ENCODE data around the gene VEPH1.

Gene VEPH1

DNA sequence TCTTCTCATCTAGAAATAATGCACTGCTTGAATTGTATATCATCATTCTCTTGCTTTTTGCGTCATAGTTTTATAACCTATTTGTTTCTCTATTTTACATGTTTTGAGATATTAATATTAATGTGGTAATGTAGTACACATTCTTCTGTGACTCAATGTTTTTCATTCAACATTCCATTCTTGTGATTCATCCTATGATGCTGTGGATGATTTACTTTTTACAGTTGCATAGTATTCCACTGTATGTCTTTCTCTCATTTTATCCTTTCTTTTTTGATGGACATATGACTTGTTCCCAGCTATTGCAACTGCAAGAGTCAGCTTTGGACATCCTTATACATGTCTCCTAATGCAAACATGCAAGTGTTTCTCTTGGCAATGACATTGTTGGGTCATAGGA is 20.6 kb upstream of the VEPH1 start:
- no peak for DNase-seq (ENCODE audit: low read depth in 2 of 2)

DNA sequence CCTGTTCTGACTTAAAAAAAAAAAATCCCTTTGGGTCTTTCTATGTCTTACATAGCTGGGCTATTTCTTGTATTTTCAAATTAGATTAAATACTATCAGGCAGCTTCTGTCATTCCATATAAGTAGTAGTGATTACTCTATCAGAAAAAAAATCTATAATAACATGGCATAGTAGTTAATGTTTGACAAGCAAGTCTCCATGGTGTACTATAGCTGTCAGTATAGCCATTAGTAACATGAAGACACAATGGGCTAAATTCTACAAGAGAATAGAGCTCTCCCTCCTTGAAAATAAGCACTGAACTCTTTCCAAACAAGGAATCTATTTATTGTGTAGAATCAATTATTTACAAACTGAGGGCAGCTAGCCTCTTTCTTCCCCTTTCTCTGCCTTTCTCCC is 19.4 kb upstream of the VEPH1 start:
- DNase-seq (ENCODE audit: low read depth in 2 of 2): no peak

DNA sequence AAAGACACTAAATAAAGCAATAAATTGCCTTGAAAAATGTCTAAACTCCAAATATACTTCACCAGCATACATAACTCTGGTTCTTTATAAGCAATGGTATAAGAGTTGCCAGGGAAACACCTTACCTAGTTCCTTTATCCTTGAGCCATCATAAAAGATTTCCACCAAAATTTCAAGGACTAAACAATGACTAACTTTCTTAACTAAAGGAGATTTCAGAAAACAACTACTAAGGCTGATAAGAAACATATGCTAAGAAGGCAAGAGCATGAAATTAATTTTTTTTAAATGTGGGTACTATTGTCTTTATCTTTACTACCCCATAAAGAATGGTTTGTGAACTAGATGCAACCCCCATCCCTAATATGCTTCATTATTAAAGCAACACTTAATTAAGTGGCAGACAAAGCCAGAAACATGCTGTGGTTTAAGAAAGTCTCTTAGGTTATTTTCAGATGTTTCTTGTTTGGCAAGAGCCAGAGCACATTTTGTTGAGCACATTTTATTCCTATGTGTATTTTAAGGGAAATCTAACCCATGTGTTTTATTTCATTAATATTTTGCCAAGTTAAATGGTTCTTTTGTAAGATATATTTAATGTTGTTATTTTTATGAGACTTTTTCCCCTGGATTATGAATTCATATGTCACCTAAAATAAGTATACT is 17.4 kb upstream of the VEPH1 start:
- no peak for DNase-seq (ENCODE audit: low read depth in 2 of 2)

DNA sequence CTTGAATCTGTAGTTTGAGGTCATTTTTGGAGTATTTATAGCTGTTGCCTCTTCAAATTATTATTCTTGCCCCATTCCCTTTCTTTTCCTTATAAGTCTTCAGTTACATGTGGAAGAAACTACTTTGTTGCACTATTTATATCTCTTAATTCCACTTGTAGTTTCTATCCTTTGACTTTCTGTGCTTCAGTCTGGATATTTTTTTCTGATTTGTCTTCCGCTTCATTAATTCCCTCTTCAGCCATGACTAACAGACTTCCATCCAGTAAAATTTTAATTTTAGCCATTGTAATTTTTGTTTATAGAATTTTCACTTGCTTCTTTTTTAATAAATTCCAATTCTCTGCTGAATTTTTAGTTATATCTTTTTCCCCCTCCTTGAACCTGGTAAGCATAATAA is 15.7 kb upstream of the VEPH1 start:
- no peak for DNase-seq (ENCODE audit: low read depth in 2 of 2)

DNA sequence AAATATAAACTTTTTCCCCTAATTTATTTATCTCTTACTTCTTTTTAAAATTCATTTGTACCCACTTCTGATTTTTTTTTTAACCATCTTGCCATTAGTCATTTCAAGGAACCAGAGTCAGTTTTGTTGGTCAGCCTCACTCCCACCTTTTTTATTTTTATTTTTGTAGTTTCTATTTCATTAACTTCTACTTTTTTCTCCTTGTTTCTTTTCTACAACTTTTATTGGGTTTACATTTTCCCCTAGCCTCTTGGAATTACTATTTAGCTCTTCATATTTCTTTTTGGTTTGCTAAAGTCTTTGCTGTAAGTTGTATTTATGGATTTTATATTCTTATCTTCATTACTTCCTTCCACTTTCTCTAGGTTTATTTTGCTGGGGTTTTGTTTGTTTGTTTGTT is 13.7 kb upstream of the VEPH1 start:
- no peak for DNase-seq (ENCODE audit: low read depth in 2 of 2)

DNA sequence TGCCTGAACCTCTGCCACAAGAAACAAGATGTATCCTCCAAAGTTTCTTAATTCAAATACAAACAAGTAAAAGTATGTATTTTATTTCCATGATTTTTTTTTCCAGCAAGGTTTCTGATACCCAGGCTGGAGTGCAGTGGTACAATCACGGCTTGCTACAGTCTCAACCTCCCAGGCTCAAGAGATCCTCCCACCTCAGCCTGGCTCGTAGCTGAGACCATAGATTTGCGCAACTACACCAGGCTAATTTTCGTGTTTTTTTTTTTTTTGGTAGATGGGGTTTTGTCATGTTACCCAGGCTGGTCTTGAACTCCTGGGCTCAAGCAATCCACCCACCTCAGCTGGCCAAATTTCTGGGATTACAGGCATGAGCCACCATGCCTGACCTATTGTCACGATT is 12.2 kb upstream of the VEPH1 start:
- no peak for DNase-seq (ENCODE audit: low read depth in 2 of 2)

DNA sequence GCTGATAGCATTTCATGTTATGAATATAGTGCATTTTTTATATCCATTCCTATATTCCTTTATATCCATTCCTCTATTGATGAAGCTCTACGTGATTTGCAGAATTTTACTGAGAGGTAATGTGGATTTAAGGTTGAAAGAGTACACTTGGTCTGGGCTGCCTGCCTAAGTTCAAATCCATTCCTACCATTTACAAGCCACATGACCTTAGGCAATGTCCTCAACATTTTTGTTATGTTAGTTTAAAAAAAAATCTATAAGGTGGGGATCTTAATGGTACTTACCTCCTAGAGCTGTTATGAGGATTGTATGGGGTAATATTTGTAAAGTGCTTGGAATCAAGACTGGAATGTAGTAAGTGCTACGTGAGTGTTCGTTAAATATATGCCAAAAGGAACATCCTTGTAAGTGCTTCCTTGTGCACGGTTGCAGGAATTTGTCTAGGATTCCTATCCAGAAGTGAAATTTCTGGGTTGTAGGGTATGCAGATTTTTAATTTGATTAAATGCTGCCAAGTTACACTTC is 11.2 kb upstream of the VEPH1 start:
- no peak for DNase-seq (ENCODE audit: low read depth in 2 of 2)

DNA sequence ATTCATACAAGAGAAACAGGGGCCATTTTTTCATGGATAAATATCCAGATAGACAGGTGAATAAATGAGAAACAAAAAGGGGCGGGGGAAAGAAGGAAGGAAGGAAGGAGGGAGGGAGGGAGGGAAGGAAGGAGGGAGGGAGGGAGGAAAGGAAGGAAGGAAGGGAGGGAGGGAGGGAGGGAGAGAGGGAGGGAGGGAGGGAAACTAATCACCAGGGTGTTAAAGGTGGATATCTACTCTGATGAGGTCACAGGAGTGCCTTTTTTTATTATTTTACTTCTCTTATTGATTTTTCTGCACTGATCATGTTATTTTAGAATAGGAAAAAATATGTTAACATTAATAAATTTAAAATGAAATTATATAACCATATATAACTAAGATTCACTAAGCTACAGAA is 10.4 kb upstream of the VEPH1 start:
- no peak for DNase-seq (ENCODE audit: low read depth in 2 of 2)

DNA sequence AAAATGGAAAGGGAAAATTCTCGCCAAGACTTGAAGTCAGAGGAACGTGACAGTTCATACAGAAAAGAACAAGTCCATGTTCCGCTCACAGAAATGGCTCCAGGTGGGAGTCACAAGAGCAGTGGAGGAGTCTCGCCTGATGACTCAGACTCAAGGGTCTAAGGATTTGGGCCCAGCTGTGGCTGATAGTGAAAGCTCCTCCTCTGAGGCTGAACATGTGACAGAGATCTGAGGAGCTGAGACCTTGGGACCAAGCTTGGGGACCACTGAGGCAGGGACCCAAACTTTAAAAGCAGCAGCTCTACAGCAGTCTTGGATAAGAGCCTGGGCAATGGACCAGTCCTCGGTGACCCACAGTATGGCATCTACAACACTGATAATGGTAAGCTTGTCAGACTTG is 9.3 kb upstream of the VEPH1 start:
- DNase-seq (ENCODE audit: low read depth in 2 of 2): no peak

DNA sequence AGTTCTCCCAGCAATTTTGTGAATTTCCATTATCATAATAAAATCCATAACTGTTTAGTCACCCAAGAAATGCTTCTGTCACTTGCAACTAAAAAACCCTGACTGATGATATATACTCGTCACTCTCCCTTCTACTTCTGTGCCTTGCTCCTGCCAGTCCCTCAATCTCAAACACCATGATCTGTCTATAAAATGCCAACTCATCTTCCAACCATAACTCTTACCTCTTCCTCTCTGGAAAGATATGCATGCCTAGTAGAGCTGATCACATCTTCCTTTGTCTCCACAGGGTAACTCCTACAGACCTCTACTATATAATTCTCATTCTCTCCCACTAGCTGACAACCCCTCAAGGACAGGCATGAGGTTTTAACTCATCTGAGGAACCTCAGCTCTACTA is 5.2 kb upstream of the VEPH1 start:
- DNase-seq (ENCODE audit: low read depth in 2 of 2): no peak

DNA sequence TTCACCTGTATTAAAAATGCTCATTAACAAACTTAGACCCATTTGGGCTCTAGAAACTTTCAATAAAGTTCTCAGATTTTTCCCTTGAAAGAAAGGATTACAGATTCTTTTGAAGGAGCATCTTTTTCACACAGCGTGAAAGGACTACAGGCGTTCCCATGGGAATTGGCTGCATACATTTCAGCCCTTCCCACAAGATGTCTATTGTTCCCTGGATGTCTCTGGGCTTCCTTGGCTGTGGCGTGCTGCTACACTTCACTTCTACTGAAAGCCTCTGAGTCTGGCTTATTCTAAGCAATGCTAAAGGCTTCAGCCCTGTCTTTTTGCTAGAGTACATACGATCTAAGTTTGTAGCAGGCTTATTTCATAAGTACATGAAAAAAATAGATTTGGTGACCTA is 1.4 kb downstream of the VEPH1 start:
- no peak for DNase-seq (ENCODE audit: low read depth in 2 of 2)

DNA sequence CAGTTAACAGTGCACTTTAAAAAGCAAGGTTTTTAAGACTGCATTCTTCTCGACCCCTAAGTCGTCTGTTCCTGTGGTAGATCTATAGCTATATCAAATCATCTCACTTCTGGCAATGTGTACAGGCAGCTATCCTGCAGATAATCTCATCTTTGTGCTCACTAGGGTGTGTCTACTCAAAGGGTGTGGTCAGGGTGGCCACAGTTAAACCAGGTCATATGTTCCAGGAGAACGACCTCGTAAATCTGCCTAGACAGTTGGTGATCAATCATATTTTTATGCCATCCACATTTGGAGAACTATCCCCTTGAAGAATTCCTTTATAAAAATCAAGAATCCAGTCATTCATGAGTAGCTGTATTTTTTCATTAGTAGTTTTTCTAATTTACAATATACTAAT is 3.0 kb downstream of the VEPH1 start:
- DNase-seq (ENCODE audit: low read depth in 2 of 2): no peak

DNA sequence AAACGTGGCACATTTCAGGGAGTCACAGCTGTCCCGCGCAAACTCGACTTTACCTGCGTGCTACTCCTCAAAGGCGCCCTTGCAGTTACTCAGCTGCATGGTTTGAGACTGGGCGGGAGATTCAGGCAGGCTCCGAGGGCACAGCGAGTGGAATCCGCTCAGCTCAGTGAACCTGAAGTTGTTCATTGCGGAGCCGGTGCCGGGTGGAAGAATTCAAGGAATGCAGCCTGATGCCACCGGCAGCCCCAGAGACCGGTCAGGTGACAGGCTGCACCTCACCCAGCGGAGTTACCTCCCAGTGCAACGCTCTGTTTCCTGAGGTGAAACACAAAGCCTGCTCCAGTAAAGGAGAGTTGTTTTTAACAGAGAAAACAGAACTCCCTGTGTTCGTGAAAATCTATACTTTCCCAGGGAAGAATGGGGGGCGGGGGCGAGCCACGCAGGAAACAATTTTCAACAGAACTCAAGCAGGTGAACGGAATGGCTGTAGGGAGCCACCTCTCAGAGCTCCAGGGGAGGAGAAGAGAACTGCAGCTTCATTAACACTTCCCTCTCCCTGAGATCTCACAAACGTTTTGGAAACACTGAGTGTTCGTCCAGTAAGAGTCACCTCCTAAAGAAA is 3.8 kb downstream of the VEPH1 start:
- DNase-seq (ENCODE audit: low read depth in 2 of 2): no peak

DNA sequence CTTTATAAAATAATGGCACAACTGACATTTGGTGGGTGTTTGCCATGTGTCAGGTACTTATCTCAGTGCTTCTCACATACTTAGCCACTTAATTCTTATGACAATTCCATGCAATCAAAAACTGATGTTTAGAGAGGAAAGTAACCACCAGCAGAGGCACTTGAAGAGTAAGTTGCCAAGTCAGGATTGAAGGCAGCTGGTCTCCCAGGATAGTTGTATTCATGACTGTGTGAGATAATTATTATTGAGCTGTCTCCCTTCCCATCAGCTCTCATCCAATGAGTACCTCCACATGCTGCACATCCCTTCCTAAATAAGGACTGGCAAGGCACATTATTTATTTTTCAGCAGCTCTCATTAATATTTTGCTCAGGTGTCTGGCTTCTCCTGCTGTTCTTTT is 4.8 kb downstream of the VEPH1 start:
- DNase-seq (ENCODE audit: low read depth in 2 of 2): no peak

DNA sequence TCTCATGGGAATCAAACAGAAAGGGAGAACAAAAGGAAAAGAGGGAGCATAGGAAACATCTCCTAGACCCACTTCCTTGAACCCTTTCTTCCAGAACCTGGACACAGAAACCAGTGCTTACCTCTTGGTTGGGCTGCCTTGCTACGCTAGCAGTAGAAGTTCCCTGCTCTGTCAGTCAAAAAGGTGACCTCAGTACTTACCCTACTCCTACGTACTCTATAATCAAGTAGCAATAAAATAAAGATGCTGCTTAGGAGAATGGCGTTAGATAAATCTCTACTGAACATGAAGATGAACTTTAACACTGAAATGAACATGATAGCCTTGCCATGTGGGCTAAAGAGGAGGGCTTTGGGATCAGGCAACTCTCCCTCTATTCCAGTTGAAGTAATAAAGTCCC is 7.4 kb downstream of the VEPH1 start:
- no peak for DNase-seq (ENCODE audit: low read depth in 2 of 2)

DNA sequence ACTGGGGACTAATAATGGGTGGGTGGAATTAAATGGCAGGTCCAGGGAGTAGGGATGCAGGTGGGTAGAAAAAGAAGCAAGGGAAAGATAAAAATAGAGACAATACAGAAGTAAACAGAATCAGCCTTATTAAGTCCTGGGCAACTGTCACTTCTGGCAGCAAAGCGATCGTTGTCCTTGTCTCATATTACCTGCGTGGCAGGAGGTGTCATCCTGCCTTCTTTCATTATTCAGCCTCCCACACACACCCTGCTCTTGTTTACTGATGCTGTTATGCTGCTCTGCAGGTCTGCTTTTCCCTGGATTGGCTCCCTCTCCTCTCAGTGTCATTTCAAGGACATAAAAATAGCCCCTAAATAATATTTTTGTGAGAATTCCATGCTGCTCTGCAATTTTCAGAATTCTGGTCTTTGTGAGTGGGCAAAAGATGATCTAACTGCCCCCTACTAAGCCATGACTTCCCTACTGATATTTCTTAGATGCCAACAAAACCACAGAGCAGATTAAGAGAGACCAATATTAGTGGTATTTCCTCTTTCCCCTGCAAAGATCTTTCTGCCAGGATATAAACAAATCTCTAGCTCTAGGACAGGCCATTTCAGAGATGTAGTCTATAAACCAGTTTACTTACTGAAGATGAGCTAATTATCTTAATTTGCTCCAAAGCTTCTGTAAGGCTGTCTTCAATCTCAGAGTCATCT is 8.5 kb downstream of the VEPH1 start:
- no peak for DNase-seq (ENCODE audit: low read depth in 2 of 2)

DNA sequence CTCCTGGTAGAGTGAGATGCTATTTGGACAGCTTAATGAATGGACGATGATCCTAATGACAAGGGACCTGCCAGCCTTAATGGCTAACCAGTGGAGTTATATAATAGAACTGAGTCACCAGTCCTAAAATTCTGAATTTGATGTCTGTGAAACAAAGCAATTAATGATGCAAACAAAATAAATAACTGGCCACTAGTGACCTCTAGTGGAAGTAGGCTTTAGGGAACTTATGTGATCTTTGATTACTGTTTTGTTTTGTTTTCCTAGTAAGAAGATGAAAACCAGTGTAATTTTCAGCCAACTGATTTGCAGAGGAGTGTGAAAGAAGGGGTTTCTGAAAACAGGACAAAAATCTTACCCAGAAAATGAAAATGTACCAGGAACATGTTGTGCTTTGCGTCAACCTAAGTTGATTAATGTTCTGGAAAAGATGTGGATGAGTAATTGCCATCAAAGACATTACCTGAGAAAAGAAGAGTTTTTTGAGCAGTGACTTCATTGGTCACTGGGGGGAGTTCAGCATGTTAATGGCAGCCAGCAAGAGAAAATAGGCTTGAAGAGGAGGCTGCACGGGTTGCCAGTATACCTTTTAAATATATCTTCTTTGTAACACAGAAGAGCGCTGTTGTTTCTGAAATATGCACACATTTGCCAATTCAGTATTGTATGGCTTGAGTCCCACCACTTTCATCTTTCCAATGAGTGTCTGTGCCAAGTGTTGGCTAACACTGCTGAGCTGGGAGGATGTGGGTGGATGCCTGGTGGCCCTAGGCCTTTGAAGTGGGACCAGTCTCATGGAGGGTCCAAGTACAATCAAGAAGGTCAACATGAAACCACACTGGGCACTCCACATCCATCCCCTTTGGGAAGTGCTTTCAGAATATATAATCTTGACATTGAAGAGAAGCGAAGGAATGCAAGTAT is 9.3 kb downstream of the VEPH1 start:
- no peak for DNase-seq (ENCODE audit: low read depth in 2 of 2)

DNA sequence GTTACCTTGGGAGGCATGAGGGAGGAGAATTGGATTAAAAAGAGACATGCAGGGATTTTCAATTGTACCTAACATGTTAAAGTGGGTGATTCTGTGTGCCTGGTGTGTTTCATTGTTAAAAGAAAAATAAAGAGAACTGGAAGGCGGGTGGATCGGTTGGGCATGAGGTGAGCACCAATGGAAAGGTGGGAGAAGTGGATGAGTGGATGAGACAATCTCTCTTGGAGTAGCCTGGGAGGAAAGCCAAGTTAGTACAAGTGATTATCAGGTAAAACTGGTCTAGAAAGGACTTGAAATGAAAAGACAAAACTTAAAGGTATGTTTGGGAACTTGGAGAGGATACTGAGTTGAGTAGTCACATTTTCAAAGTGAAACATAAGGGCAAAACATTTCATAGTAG is 12.1 kb downstream of the VEPH1 start:
- no peak for DNase-seq (ENCODE audit: low read depth in 2 of 2)

DNA sequence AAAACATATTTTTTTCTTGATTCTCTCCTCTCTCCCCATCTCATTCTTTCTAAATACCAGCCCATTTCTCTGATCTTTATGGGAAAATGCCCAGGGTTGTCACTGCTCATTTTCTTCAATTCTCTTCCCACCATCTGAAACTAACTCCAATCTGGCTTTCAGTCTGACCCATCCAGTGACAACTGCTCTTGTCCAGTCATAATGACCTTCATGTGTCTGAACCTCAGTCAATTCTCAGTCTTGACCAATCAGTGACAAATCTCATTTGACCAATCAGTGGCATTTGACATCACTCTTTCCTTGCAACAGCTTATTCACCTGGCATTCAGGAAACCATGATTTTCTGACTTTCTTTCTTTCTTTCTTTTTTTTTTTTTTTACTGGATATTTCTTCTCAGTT is 15.1 kb downstream of the VEPH1 start:
- DNase-seq (ENCODE audit: low read depth in 2 of 2): no peak

DNA sequence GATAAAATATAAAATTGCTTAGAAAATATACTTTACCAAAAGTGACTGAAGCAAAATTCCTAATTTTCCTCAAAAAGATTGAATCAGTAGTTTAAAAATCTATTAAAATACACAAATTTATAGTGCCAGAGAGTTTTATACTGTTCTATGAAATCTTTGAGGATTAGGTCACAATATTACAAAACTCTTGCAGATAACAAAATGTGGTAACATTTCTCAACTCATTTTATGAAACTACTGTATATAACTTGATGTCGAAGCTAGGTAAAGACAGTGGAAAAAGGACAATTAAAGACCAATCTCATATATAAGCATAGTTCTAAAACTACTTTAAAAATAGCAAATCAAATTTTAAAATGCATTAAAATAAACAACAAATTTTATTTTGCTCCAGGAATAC is 15.9 kb downstream of the VEPH1 start:
- DNase-seq (ENCODE audit: low read depth in 2 of 2): no peak

DNA sequence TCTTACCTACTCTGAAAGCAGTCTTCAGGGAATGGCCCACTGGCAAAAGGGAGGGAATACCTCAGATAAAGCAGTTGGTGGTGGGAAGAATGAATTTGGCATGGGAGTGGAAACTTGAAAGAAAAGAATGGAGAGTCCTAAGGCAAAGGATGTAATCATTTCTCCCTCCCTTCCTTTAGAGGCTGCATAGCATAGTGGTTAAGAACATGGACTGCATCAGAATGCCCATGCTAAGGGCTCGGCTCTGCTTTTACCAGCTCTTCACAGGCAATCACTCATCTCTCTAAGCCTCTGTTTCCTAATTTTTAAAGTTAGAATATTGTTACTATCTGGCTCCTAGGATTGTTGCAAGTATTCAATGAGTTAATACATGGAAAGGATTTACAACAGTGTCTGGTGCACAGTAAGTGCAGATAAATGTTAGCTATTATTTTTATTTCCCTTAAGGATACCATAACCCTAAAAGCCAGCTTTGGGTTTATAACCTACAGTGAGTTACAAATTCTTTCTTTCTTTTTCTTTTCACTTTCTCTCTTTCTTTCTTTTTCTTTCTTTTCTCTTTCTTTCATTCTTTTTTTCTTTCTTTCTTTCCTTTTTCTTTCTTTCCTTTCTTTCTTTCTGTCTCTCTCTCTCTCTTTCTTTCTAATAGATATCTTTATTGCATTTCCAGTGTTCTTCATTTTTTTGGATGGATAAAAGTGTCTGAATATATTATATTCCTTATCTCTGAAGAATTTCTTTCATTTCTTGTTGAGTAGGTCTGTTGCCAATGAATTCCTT is 23.6 kb downstream of the VEPH1 start:
- DNase-seq (ENCODE audit: low read depth in 2 of 2): no peak

Measured in stimulated activated CD8-positive, alpha-beta memory T cell treated with anti-CD3 and anti-CD28 coated beads, Interleukin-2, amount 100 ng/mL, for 1 hour (primary cell).